K562 (cell line): ENCODE data around the gene PLAC1. TPM values are rescaled to one million over a fixed set of nuclear protein-coding genes. Genes with fewer than 3 reads are reported as not detected.

Experiments used
- ARID1B ChIP-seq: fragments of 450-650 bp; IDR thresholded peaks from 2 replicates; pipeline ENCODE4 v1.6.1; 2016; ENCODE audit warnings: antibody characterized with exemption, mild to moderate bottlenecking, inconsistent platforms
- C11orf30 ChIP-seq: fragments of 450-650 bp; IDR thresholded peaks from 2 replicates; pipeline ENCODE4 v1.6.1; 2016; ENCODE audit warnings: low read depth, mild to moderate bottlenecking
- CBFA2T3 ChIP-seq: fragments of 450-650 bp; IDR thresholded peaks from 2 replicates; pipeline ENCODE4 v1.6.1; 2017
- COPS2 ChIP-seq: fragments of 450-650 bp; conservative IDR thresholded peaks from 2 replicates; pipeline ENCODE4 v1.6.1; 2016; ENCODE audit warnings: mild to moderate bottlenecking, moderate library complexity
- CREBBP ChIP-seq: IDR thresholded peaks from one replicate; pipeline ENCODE4 v1.6.1; 2012; ENCODE audit warnings: low read depth, mild to moderate bottlenecking, control low read depth, inconsistent platforms, low read length
- ETV1 ChIP-seq: fragments of 450-650 bp; conservative IDR thresholded peaks from 2 replicates; pipeline ENCODE4 v1.6.1; 2016; ENCODE audit warnings: missing genetic modification characterization, control low read depth, low read depth, missing compliant biosample characterization
- FOSL1 ChIP-seq: fragments of 200-800 bp; sonication (Bioruptor generic); conservative IDR thresholded peaks from 2 replicates; pipeline ENCODE4 v1.6.1; 2016; ENCODE audit warnings: missing genetic modification characterization, missing compliant biosample characterization
- JUND ChIP-seq, 2 experiments: IDR thresholded peaks; 2 replicates in 1 of 2; 3 replicates in 1 of 2; pipeline ENCODE4 v1.6.1; 2011; ENCODE audit warnings: borderline replicate concordance in 2 of 2, low read depth in 2 of 2, low read length in 2 of 2, improper control_type of control experiment in 1 of 2, missing biosample characterization in 1 of 2, missing genetic modification characterization in 1 of 2, missing genetic modification reagents in 1 of 2
- MCM3 ChIP-seq: fragments of 450-650 bp; IDR thresholded peaks from 2 replicates; pipeline ENCODE4 v1.6.1; 2016
- TAF9B ChIP-seq: fragments of 450-650 bp; IDR thresholded peaks from 2 replicates; pipeline ENCODE4 v1.6.1; 2018; ENCODE audit warnings: mild to moderate bottlenecking; ENCODE audit not compliant: partially characterized antibody
- ZC3H11A ChIP-seq: IDR thresholded peaks from 2 replicates; pipeline ENCODE4 v1.6.1; 2012; ENCODE audit warnings: low read depth, low read length, improper control_type of control experiment
- ZFPM2 ChIP-seq: fragments of 250-450 bp; sonication (Bioruptor Pico); IDR thresholded peaks from 2 replicates; pipeline ENCODE4 v1.5.1; 2022; ENCODE audit warnings: mild to moderate bottlenecking
- ZNF408 ChIP-seq: fragments of 250-450 bp; sonication (Bioruptor Pico); IDR thresholded peaks from 2 replicates; pipeline ENCODE4 v1.4.0; 2020; ENCODE audit warnings: low read depth, mild to moderate bottlenecking, moderate library complexity
- ZNF583 ChIP-seq: fragments of 250-450 bp; sonication (Bioruptor Pico); IDR thresholded peaks from 2 replicates; pipeline ENCODE4 v1.4.0; 2020
- ZNF696 ChIP-seq: fragments of 250-450 bp; sonication (Bioruptor Pico); conservative IDR thresholded peaks from 2 replicates; pipeline ENCODE4 v1.4.0; 2020; ENCODE audit warnings: mild to moderate bottlenecking, moderate library complexity
- polyA plus RNA-seq, 8 experiments: library from polyadenylated mRNA; depleted of rRNA in 4 of 8; stranded (reverse) in 5 of 8; unstranded in 3 of 8; fragments of >200 nt; fragmentation: Nextera tagmentation in 2 of 8; fragmentation: Illumina TruSeq in 1 of 8; extraction: Ambion mirVana in 2 of 8; extraction: Trizol in 1 of 8; gene quantifications; 2 replicates each; pipeline versions ENCODE4 v1.2.1 to v1.2.3, GENCODE V29; 2011 to 2014; ENCODE audit warnings: inconsistent platforms in 1 of 8, missing spikeins in 1 of 8
- total RNA-seq, 7 experiments: library from RNA; depleted of rRNA in 6 of 7; stranded (reverse); fragments of >200 nt in 6 of 7; fragmentation: Illumina TruSeq in 2 of 7; extraction: Trizol in 2 of 7; gene quantifications; 2 replicates each; pipeline versions ENCODE4 v1.2.1 to v1.2.3, GENCODE V29; 2011 to 2021; ENCODE audit warnings: low replicate concordance in 1 of 7
- TF ChIP-seq, protein P1 (sequence below): fragments of 450-650 bp; IDR thresholded peaks from 2 replicates; pipeline ENCODE4 v1.7.1; 2018; ENCODE audit warnings: mild to moderate bottlenecking, low read depth; ENCODE audit not compliant: partially characterized antibody
- TF ChIP-seq, protein P2 (sequence below): fragments of 450-650 bp; IDR thresholded peaks from 2 replicates; pipeline ENCODE4 v1.6.1; 2018; ENCODE audit not compliant: partially characterized antibody
- TF ChIP-seq, protein P3 (sequence below): fragments of 450-650 bp; formaldehyde crosslinking; conservative IDR thresholded peaks from 2 replicates; pipeline ENCODE4 v1.4.0; 2022; ENCODE audit warnings: mild to moderate bottlenecking, missing genetic modification characterization
- TF ChIP-seq, protein P4 (sequence below): conservative IDR thresholded peaks from 2 replicates; pipeline ENCODE4 v1.6.1; 2011; ENCODE audit warnings: low read depth, mild to moderate bottlenecking, low read length; ENCODE audit not compliant: control insufficient read depth
- TF ChIP-seq, protein P5 (sequence below): sonication (generic); IDR thresholded peaks from 2 replicates; pipeline ENCODE4 v1.6.1; 2016

PLAC1 gene
- total and polyA plus RNA-seq, 9 of the 15 experiments (the other 6 are each of a cell fraction or from before 2014, with no cell fraction given): 0.82 to 9.1 (median 1.7) TPM

DNA sequence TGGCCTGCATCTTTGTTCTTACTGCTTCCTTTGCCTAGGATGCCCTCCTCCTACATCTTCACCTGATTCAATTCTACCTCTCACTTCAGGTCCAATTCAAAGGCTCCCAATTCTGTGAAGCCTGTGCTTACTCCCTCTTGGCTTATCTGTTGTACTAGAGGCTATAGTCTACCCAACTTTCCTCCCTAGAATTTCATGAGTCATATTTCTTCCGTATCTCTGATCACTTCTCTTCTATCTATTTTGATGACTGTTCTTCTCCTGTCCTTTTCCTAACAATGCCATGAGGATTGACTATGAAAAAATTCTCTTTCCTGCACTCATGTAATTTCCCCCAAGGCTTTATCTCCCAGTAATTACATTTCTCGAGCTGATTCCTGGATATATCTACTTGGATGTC, 96.3 kb downstream of the PLAC1 start (continued):
- TF ChIP-seq COPS2 (no peak), TAF9B (no peak), C11orf30 (peak; percentile 40; the same call in 1 of the 2 replicates), ZNF583 (CRISPR knock-in tag) (no peak), CBFA2T3 (no peak), ZC3H11A (no peak), ZFPM2 (CRISPR knock-in tag) (no peak), ARID1B (peak; percentile 19), ZNF696 (CRISPR knock-in tag) (no peak), JUND (IDR thresholded peaks at IDR 0.05; ENCODE audit: borderline replicate concordance, low read depth, low read length) (peak; percentile 68; the same call in 1 of the 2 replicates), JUND (tag; IDR thresholded peaks at IDR 0.05; ENCODE audit: borderline replicate concordance, low read depth, low read length) (peak; percentile 54; the same call in 2 of the 3 replicates), CREBBP (no peak), ETV1 (tag) (no peak), ZNF408 (CRISPR knock-in tag) (no peak), FOSL1 (peak; percentile 76), MCM3 (no peak)
- TF ChIP-seq, protein P1, sequence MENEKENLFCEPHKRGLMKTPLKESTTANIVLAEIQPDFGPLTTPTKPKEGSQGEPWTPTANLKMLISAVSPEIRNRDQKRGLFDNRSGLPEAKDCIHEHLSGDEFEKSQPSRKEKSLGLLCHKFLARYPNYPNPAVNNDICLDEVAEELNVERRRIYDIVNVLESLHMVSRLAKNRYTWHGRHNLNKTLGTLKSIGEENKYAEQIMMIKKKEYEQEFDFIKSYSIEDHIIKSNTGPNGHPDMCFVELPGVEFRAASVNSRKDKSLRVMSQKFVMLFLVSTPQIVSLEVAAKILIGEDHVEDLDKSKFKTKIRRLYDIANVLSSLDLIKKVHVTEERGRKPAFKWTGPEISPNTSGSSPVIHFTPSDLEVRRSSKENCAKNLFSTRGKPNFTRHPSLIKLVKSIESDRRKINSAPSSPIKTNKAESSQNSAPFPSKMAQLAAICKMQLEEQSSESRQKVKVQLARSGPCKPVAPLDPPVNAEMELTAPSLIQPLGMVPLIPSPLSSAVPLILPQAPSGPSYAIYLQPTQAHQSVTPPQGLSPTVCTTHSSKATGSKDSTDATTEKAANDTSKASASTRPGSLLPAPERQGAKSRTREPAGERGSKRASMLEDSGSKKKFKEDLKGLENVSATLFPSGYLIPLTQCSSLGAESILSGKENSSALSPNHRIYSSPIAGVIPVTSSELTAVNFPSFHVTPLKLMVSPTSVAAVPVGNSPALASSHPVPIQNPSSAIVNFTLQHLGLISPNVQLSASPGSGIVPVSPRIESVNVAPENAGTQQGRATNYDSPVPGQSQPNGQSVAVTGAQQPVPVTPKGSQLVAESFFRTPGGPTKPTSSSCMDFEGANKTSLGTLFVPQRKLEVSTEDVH: no peak
- TF ChIP-seq, protein P2, sequence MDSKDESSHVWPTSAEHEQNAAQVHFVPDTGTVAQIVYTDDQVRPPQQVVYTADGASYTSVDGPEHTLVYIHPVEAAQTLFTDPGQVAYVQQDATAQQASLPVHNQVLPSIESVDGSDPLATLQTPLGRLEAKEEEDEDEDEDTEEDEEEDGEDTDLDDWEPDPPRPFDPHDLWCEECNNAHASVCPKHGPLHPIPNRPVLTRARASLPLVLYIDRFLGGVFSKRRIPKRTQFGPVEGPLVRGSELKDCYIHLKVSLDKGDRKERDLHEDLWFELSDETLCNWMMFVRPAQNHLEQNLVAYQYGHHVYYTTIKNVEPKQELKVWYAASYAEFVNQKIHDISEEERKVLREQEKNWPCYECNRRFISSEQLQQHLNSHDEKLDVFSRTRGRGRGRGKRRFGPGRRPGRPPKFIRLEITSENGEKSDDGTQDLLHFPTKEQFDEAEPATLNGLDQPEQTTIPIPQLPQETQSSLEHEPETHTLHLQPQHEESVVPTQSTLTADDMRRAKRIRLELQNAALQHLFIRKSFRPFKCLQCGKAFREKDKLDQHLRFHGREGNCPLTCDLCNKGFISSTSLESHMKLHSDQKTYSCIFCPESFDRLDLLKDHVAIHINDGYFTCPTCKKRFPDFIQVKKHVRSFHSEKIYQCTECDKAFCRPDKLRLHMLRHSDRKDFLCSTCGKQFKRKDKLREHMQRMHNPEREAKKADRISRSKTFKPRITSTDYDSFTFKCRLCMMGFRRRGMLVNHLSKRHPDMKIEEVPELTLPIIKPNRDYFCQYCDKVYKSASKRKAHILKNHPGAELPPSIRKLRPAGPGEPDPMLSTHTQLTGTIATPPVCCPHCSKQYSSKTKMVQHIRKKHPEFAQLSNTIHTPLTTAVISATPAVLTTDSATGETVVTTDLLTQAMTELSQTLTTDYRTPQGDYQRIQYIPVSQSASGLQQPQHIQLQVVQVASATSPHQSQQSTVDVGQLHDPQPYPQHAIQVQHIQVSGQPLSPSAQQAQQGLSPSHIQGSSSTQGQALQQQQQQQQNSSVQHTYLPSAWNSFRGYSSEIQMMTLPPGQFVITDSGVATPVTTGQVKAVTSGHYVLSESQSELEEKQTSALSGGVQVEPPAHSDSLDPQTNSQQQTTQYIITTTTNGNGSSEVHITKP: no peak
- TF ChIP-seq, protein P3, sequence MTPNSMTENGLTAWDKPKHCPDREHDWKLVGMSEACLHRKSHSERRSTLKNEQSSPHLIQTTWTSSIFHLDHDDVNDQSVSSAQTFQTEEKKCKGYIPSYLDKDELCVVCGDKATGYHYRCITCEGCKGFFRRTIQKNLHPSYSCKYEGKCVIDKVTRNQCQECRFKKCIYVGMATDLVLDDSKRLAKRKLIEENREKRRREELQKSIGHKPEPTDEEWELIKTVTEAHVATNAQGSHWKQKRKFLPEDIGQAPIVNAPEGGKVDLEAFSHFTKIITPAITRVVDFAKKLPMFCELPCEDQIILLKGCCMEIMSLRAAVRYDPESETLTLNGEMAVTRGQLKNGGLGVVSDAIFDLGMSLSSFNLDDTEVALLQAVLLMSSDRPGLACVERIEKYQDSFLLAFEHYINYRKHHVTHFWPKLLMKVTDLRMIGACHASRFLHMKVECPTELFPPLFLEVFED: no peak
- TF ChIP-seq, protein P4, sequence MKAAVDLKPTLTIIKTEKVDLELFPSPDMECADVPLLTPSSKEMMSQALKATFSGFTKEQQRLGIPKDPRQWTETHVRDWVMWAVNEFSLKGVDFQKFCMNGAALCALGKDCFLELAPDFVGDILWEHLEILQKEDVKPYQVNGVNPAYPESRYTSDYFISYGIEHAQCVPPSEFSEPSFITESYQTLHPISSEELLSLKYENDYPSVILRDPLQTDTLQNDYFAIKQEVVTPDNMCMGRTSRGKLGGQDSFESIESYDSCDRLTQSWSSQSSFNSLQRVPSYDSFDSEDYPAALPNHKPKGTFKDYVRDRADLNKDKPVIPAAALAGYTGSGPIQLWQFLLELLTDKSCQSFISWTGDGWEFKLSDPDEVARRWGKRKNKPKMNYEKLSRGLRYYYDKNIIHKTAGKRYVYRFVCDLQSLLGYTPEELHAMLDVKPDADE: no peak
- TF ChIP-seq, protein P5, sequence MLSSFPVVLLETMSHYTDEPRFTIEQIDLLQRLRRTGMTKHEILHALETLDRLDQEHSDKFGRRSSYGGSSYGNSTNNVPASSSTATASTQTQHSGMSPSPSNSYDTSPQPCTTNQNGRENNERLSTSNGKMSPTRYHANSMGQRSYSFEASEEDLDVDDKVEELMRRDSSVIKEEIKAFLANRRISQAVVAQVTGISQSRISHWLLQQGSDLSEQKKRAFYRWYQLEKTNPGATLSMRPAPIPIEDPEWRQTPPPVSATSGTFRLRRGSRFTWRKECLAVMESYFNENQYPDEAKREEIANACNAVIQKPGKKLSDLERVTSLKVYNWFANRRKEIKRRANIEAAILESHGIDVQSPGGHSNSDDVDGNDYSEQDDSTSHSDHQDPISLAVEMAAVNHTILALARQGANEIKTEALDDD: no peak
